Breast epithelium (tissue), 3 donors: Measurements from ENCODE around the gene SF3A1.

ENCODE experiments used
- CTCF ChIP-seq, 3 donors: fragments of 450-650 bp; IDR thresholded peaks; one replicate each; pipeline ENCODE4 v1.5.1; 2016 to 2017; ENCODE audit warnings: antibody characterized with exemption in 3 of 3, mild to moderate bottlenecking in 3 of 3, moderate library complexity in 3 of 3
- POLR2AphosphoS5 ChIP-seq, 3 donors: sonication (generic); formaldehyde crosslinking; IDR thresholded peaks; one replicate each; pipeline ENCODE4 v1.6.1; 2017; ENCODE audit warnings: antibody characterized with exemption in 3 of 3

GRCh38 chr22:30313527-30314363, 42.9 kb downstream of the SF3A1 start:
- TF ChIP-seq CTCF (IDR thresholded peaks at IDR 0.05) (no peak), POLR2AphosphoS5 (IDR thresholded peaks at IDR 0.05) (no peak)
